ENCODE data around the gene CEP295NL.

DNA sequence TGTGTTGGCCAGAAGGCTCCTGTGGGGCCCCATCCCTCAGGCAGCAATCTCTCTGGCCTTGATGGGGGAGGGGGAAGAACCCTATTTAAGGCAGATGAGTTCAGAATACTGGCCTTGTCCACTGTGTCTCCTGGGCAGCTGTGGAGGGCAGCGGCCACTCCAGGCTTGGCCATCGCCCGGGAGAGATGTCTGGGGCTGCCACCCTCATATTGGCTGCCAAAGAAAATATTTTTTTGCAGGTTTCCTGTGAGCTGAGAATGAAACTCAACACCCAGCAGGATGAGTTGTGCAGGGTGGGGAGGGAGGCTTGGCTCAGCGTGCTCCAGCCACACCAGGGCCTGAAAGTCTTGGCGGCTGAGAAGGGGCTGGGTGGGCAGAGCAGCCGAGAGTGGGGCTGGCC is 36.6 kb upstream of the CEP295NL start:
- no peak for TF ChIP-seq EZH2 (IDR thresholded peaks at IDR 0.05; ENCODE audit: insufficient read depth, low read length)
- TF ChIP-seq, protein P1, sequence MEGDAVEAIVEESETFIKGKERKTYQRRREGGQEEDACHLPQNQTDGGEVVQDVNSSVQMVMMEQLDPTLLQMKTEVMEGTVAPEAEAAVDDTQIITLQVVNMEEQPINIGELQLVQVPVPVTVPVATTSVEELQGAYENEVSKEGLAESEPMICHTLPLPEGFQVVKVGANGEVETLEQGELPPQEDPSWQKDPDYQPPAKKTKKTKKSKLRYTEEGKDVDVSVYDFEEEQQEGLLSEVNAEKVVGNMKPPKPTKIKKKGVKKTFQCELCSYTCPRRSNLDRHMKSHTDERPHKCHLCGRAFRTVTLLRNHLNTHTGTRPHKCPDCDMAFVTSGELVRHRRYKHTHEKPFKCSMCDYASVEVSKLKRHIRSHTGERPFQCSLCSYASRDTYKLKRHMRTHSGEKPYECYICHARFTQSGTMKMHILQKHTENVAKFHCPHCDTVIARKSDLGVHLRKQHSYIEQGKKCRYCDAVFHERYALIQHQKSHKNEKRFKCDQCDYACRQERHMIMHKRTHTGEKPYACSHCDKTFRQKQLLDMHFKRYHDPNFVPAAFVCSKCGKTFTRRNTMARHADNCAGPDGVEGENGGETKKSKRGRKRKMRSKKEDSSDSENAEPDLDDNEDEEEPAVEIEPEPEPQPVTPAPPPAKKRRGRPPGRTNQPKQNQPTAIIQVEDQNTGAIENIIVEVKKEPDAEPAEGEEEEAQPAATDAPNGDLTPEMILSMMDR (IDR thresholded peaks at IDR 0.05; ENCODE audit: insufficient read depth, low read depth, low read length) = no peak
